ENCODE measurements around the gene IQCF5.
"Not testable (repeated sequence)": the region's sequence is repeated elsewhere in the genome, so short reads cannot be mapped to it uniquely, and the experiment has no call there.

Gene IQCF5

GRCh38 chr3:51862886-51863285 lies 12.5 kb downstream of the IQCF5 start:
- H3K27ac ChIP-seq = no peak overlapping the region
- TF ChIP-seq CTCF (conservative IDR thresholded peaks at IDR 0.05) (no peak), ZFX (IDR thresholded peaks at IDR 0.05) (no peak)

GRCh38 chr3:51860703-51861665 lies 14.4 kb downstream of the IQCF5 start, which contains the start of gene IQCF2:
IQCF2 (plus strand) TSS chr3:51861615; CDS start chr3:51861667, 52 bp downstream.
- H3K27ac ChIP-seq = no peak within 1 kb of the TSS
- no peak for TF ChIP-seq ZFX (IDR thresholded peaks at IDR 0.05)
- TF ChIP-seq CTCF (conservative IDR thresholded peaks at IDR 0.05) = no peak

- H3K27ac ChIP-seq = not testable (repeated sequence)
Measured at GRCh38 chr3:51855411-51855810, 20.0 kb downstream of the IQCF5 start.

- no peak for TF ChIP-seq ZFX (IDR thresholded peaks at IDR 0.05)
- no peak for TF ChIP-seq CTCF (conservative IDR thresholded peaks at IDR 0.05)
- no peak overlapping the region for H3K27ac ChIP-seq
Measured at GRCh38 chr3:51845129-51845528, 30.3 kb downstream of the IQCF5 start.

- no peak overlapping the region for H3K27ac ChIP-seq
- TF ChIP-seq CTCF (conservative IDR thresholded peaks at IDR 0.05) = no peak
- TF ChIP-seq ZFX (IDR thresholded peaks at IDR 0.05) = no peak
Measured at GRCh38 chr3:51836606-51837005, 38.8 kb downstream of the IQCF5 start.

GRCh38 chr3:51830836-51831385 lies 44.5 kb downstream of the IQCF5 start:
- TF ChIP-seq ZFX (IDR thresholded peaks at IDR 0.05) = no peak
- no peak for TF ChIP-seq CTCF (conservative IDR thresholded peaks at IDR 0.05)
- no peak overlapping the region for H3K27ac ChIP-seq

- no peak overlapping the region for H3K27ac ChIP-seq
- TF ChIP-seq CTCF (conservative IDR thresholded peaks at IDR 0.05) = no peak
- no peak for TF ChIP-seq ZFX (IDR thresholded peaks at IDR 0.05)
Measured at GRCh38 chr3:51830345-51830744, 45.1 kb downstream of the IQCF5 start.
